Gastrocnemius medialis (tissue), 4 donors: ENCODE results near the gene CCR3.

Experiments used
- CTCF ChIP-seq, 5 experiments: fragments of 450-650 bp in 3 of 5; fragments of 200-600 bp in 2 of 5; sonication (generic) in 2 of 5; IDR thresholded peaks in 4 of 5; conservative IDR thresholded peaks in 1 of 5; 1 replicate in 4 of 5; 2 replicates in 1 of 5; pipeline ENCODE4 v1.5.1; 2016 to 2019; ENCODE audit warnings: antibody characterized with exemption in 5 of 5, mild to moderate bottlenecking in 3 of 5, moderate library complexity in 3 of 5
- POLR2A ChIP-seq, 2 donors: fragments of 450-650 bp; IDR thresholded peaks; one replicate each; pipeline ENCODE4 v1.6.1; 2017; ENCODE audit warnings: antibody characterized with exemption in 2 of 2, mild to moderate bottlenecking in 2 of 2, moderate library complexity in 2 of 2

- TF ChIP-seq CTCF (IDR thresholded peaks at IDR 0.05 in 4 of 5, conservative IDR thresholded peaks at IDR 0.05 in 1 of 5): no peak
- no peak for TF ChIP-seq POLR2A (IDR thresholded peaks at IDR 0.05)
Observed at GRCh38 chr3:46228260-46229242, 13.7 kb upstream of the CCR3 start.
